ENCODE measurements around the gene HBE1.

The HBE1 gene

GRCh38 chr11:5279471-5280090, 9.8 kb upstream of the HBE1 start:
- DNase-seq (ENCODE audit: low read depth), result no peak

GRCh38 chr11:5277807-5278382, 8.2 kb upstream of the HBE1 start:
- peak; percentile 12 for DNase-seq (ENCODE audit: low read depth)
- no peak for TF ChIP-seq CTCF (IDR thresholded peaks at IDR 0.05; ENCODE audit: insufficient read depth, low read depth, low read length, missing control alignments)
- no peak overlapping the region for H3K4me3 ChIP-seq (ENCODE audit: low read depth, low read length)

More at GRCh38 chr11:5279471-5280090, 9.8 kb upstream of the HBE1 start:
- no peak overlapping the region for H3K4me3 ChIP-seq (ENCODE audit: low read depth, low read length)
- no peak for TF ChIP-seq CTCF (IDR thresholded peaks at IDR 0.05; ENCODE audit: insufficient read depth, low read depth, low read length, missing control alignments)

GRCh38 chr11:5276697-5277096, 7.0 kb upstream of the HBE1 start:
- TF ChIP-seq CTCF (IDR thresholded peaks at IDR 0.05; ENCODE audit: insufficient read depth, low read depth, low read length, missing control alignments), result no peak
- H3K4me3 ChIP-seq (ENCODE audit: low read depth, low read length), result no peak overlapping the region
- DNase-seq (ENCODE audit: low read depth), result no peak

- no peak for DNase-seq (ENCODE audit: low read depth)
- no peak overlapping the region for H3K4me3 ChIP-seq (ENCODE audit: low read depth, low read length)
- TF ChIP-seq CTCF (IDR thresholded peaks at IDR 0.05; ENCODE audit: insufficient read depth, low read depth, low read length, missing control alignments), result no peak
Measured at GRCh38 chr11:5275369-5276110, 5.8 kb upstream of the HBE1 start.

GRCh38 chr11:5274395-5274794, 4.7 kb upstream of the HBE1 start:
- TF ChIP-seq CTCF (IDR thresholded peaks at IDR 0.05; ENCODE audit: insufficient read depth, low read depth, low read length, missing control alignments), result no peak
- H3K4me3 ChIP-seq (ENCODE audit: low read depth, low read length), result no peak overlapping the region
- no peak for DNase-seq (ENCODE audit: low read depth)

GRCh38 chr11:5272395-5273017, 2.8 kb upstream of the HBE1 start:
- no peak for TF ChIP-seq CTCF (IDR thresholded peaks at IDR 0.05; ENCODE audit: insufficient read depth, low read depth, low read length, missing control alignments)
- no peak for DNase-seq (ENCODE audit: low read depth)
- no peak overlapping the region for H3K4me3 ChIP-seq (ENCODE audit: low read depth, low read length)
